Right ventricle myocardium inferior (tissue), 1 donor: ENCODE results near the gene PACS2. TPM values are rescaled to one million over a fixed set of nuclear protein-coding genes. Genes with fewer than 3 reads are reported as not detected.

Source experiments
- ATAC-seq: fragments of 200-7000 bp; cut with Tn5 transposase; one replicate; pipeline ENCODE4 v1.9.1; 2020; ENCODE audit warnings: mild to moderate bottlenecking, moderate library complexity
- DNase-seq: peaks from one replicate; pipeline ENCODE4 v3.0.0; 2021; ENCODE audit errors: missing footprints
- intact Hi-C: fragments of 100-400 bp; cut with DNase I; formaldehyde crosslinking; loops from one replicate; pipeline ENCODE4 v1.11.0; 2022
- total RNA-seq: library from RNA; stranded (reverse); fragmentation: NEBNext Ultra II Directional; extraction: Animal tissue kit (Norgen Biotek cat#: 25700); gene quantifications from one replicate; pipeline ENCODE4 v1.2.1, GENCODE V29; 2021
- donor health status: DM: no; HTN: yes; CAD: no; lungs with severe emphysema.

The PACS2 gene
- total RNA-seq, 1 donor from 2014 or later, result 69.1 TPM

DNA sequence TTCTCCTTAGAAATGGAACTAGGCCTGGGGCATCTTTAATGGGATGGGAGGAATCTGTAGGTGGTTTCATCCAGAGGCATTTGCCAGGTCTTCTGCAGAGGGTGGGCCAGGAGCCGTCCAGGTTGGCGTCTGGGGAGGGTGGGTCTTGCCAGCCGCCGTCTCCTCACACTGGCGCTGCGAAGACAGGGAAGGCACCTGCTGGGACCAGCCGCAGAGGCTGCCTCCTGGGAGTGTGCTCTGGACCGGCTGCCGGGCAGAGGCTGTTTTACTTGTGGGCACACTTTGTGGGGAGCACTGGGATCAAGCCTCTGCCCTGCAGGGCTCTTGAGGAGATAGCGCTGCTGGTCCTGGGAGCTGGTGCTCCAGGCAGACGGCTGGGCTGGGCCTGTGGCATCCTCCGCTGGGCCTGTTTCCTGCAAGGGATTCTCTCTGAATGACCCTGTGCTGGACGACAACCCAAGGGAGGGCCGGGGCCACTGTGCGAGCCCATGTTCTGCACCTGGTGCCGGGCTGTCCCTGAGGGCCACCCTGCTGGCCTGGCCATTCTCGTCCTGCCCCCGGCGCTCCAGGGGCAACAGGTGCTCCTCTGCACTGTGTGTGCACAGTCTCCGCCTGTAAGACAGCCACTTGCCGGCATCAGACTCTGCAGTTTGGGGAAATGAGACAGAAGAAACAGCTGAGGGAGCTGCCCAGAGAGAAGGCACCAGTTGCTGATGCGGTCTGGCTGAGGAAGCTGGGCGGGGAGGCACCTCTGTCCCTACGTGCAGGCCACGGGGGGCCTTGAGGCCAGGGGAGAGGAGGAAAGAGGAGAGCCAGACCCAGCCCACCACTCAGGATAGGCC lies 73.8 kb downstream of the PACS2 start:
- ATAC-seq, result peak; percentile 32
- peak; percentile 74 for DNase-seq
- intact Hi-C loops, result no loop called here

GRCh38 chr14:105388976-105389375 lies 74.4 kb downstream of the PACS2 start:
- intact Hi-C loops, result no loop called here
- ATAC-seq (no peak), DNase-seq (no peak)

DNA sequence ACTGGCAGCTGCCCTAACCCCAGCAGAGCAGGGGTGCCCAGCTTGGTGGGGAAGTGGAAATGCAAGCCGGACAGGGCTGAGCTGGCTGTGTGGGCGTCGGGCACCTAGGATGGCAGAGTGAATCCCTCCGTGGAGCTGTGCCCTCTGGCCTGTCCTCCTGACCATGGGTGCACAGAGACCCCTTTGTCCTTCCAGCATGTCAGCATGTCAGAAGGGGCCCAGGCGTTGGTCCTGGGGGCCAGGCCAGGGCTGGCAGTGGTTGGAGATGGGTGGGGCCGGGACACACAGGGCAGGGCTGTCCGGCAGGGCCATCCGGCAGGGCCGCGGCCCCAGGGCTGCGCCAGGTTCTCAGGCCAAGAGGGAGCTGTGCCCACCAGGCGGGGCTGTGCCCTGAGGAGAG lies 75.0 kb downstream of the PACS2 start:
- ATAC-seq (no peak), DNase-seq (peak; percentile 72)
- intact Hi-C loops, result no loop called here

- intact Hi-C loops, result no loop called here
- DNase-seq, result peak; percentile 64
- ATAC-seq, result peak; percentile 30
These were observed 75.7 kb downstream of the PACS2 start for GRCh38 chr14:105389976-105390848.

- intact Hi-C loops, result no loop called here
- no peak for ATAC-seq
- no peak for DNase-seq
These were observed 76.4 kb downstream of the PACS2 start for GRCh38 chr14:105390849-105391500.

DNA sequence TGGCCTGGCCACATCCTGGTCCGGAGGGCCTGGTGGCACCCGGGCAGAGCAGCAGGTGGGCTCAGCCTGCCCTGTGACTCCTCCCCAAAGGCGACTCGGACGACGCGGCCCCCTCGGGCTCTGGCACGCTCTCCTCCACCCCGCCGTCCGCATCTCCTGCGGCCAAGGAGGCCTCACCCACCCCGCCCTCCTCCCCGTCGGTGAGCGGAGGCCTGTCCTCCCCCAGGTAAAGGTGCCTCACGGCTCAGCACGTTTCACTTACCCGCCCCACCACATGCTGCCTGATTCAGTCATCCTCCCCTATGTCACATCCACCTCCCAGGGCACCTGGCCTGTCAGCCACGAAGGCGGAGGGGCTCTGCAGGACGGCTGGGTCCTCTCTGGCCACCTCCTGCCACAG lies 77.0 kb downstream of the PACS2 start:
- intact Hi-C loops, result no loop called here
- ATAC-seq, result no peak

GRCh38 chr14:105392131-105393090 lies 77.9 kb downstream of the PACS2 start:
- ATAC-seq (no peak), DNase-seq (peak; percentile 46)
- intact Hi-C loops, result no loop called here

More for the DNA sequence above, 77.0 kb downstream of the PACS2 start:
- peak; percentile 42 for DNase-seq

DNA sequence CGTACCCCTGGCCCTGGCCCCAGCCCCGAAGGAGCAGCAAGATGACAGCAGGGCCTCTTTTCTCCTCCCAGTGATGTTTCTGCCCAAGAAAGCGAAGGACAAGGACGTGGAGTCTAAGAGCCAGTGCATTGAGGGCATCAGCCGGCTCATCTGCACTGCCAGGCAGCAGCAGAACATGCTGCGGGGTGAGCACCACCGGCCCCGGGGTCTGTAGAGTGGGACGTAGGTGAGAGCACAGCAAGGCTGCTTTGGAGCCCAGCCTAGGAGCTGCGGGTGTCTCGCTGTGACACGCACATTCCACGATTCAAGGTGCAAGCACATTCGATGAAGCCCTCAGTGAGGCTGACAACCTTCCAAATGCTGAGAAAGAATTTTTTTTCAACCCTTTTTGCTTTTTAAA lies 78.6 kb downstream of the PACS2 start:
- no peak for ATAC-seq
- peak; percentile 40 for DNase-seq
- intact Hi-C loops, result no loop called here

DNA sequence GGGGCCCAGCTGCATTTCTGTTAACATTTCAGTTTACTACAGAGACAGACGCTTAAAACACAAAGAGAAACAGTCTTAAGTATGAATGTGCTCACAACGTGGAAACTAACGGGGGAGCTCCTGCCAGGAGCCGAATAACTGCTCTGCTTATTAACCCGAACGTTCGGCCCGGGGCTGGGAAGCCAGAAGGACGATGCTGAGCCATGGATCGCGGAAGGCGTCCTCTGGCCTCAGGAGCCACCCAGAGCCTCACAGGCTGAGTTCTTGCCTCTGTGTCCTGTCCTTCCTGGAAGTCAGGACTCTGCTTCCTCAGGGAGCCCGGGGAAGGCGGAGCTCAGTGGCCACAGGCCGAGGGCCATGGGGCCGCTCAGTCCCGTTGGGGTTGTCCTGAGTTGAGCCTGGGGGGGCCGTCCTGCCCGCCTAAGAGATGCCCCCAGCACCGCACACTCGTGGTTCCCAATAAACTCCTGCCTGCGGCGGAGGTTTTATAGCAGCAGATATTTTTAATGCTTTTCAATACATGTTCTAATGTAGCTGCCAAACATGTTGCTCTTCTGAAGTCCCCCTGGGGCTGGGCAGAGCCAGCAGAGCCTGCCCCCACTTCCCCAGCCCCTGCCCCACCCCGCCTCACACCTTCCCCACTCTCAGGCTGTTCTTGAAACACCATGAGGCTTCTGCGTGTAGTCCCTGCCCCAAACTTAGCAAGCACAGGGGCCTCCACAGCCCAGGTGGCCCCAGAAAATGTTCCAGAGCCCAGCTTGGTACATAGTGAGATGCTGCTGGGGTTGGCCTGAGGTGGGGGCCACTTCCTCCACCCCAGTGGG lies 80.4 kb downstream of the PACS2 start:
- intact Hi-C loops, result no loop called here
- DNase-seq, result no peak
- no peak for ATAC-seq

DNA sequence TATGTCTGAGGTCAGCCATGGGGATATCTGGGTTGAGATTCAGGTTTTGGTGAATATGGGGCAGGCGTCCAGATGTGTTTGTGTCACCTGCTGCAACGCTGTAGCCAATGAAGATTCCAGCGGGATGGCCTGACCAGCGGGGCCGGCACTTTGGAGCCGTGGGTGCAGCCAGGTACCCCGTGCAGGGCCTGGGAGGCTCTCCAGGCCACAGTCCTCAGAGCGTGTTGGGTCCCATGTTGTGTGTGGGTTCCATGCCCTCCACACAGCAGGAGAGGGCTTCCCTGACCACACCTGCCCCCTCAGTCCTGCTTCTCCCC lies 80.9 kb downstream of the PACS2 start:
- intact Hi-C loops, result no loop called here
- ATAC-seq (no peak), DNase-seq (no peak)

GRCh38 chr14:105397350-105397931 lies 82.9 kb downstream of the PACS2 start:
- intact Hi-C loops, result no loop called here
- ATAC-seq (no peak), DNase-seq (peak; percentile 68)

GRCh38 chr14:105398044-105398725 lies 83.6 kb downstream of the PACS2 start, which contains the start of gene TEX22:
Gene TEX22 (plus strand): TSS chr14:105398538. CDS start chr14:105399341, 803 bp downstream.
- intact Hi-C loops, result loop anchor here (1.0 to 2.0 kb wide), 2 partner anchors 17 to 92 kb away; no protein-coding TSS in a partner anchor
- DNase-seq, result peak; percentile 95
- ATAC-seq, result peak; percentile 94

- ATAC-seq (peak; percentile 52), DNase-seq (peak; percentile 58)
- intact Hi-C loops, result loop anchor here (1.0 to 2.0 kb wide), 2 partner anchors 16 to 91 kb away; no protein-coding TSS in a partner anchor
These were observed 84.3 kb downstream of the PACS2 start for GRCh38 chr14:105398726-105399465.

GRCh38 chr14:105399466-105399775 lies 84.9 kb downstream of the PACS2 start:
- ATAC-seq (peak; percentile 15), DNase-seq (peak; percentile 53)
- intact Hi-C loops, result loop anchor here (2.0 kb wide), 1 partner anchor 15 kb away; no protein-coding TSS in a partner anchor

GRCh38 chr14:105400016-105400415 lies 85.5 kb downstream of the PACS2 start:
- intact Hi-C loops, result no loop called here
- no peak for ATAC-seq
- no peak for DNase-seq

GRCh38 chr14:105401699-105402098 lies 87.2 kb downstream of the PACS2 start:
- DNase-seq, result peak; percentile 57
- no peak for ATAC-seq
- intact Hi-C loops, result no loop called here
